Endothelial cell (in vitro differentiated cells): Measurements from ENCODE around the gene MAPKBP1. TPM values are rescaled to one million over a fixed set of nuclear protein-coding genes. Genes with fewer than 3 reads are reported as not detected.
A peak's percentile ranks its signal among the peaks of the same experiment; 100 is the strongest.

Source experiments
- DNase-seq: peaks from one replicate; pipeline ENCODE4 v3.0.0; 2021; ENCODE audit warnings: low spot score
- H3K27ac Mint-ChIP-seq: one replicate; pipeline ENCODE4 v1.8.0; 2021; ENCODE audit warnings: mixed read lengths, inconsistent platforms; ENCODE audit not compliant: unreplicated experiment
- H3K27me3 Mint-ChIP-seq: one replicate; pipeline ENCODE4 v1.8.0; 2021; ENCODE audit warnings: mild to moderate bottlenecking, moderate library complexity, mixed read lengths, inconsistent platforms; ENCODE audit not compliant: unreplicated experiment
- H3K36me3 Mint-ChIP-seq: one replicate; pipeline ENCODE4 v1.8.0; 2021; ENCODE audit warnings: mild to moderate bottlenecking, low read depth, mixed read lengths, inconsistent platforms; ENCODE audit not compliant: unreplicated experiment
- H3K4me1 Mint-ChIP-seq: one replicate; pipeline ENCODE4 v1.8.0; 2021; ENCODE audit warnings: mild to moderate bottlenecking, mixed read lengths, inconsistent platforms; ENCODE audit not compliant: unreplicated experiment
- H3K4me3 Mint-ChIP-seq: one replicate; pipeline ENCODE4 v1.8.0; 2021; ENCODE audit warnings: mild to moderate bottlenecking, mixed read lengths, inconsistent platforms; ENCODE audit not compliant: unreplicated experiment
- H3K9me3 Mint-ChIP-seq: one replicate; pipeline ENCODE4 v1.8.0; 2021; ENCODE audit warnings: mixed read lengths, inconsistent platforms; ENCODE audit not compliant: unreplicated experiment
- CTCF ChIP-seq: fragments of 200-600 bp; sonication (generic); IDR thresholded peaks from one replicate; pipeline ENCODE4 v1.5.0; 2021; ENCODE audit warnings: antibody characterized with exemption; ENCODE audit not compliant: unreplicated experiment
- total RNA-seq: library from RNA; stranded (reverse); fragmentation: NEBNext Ultra II Directional; extraction: Animal tissue kit (Norgen Biotek cat#: 25700); gene quantifications from one replicate; pipeline ENCODE4 v1.2.1, GENCODE V29; 2021; ENCODE audit not compliant: unreplicated experiment

Gene MAPKBP1
- total RNA-seq, 1 donor from 2014 or later = 36.2 TPM

DNA sequence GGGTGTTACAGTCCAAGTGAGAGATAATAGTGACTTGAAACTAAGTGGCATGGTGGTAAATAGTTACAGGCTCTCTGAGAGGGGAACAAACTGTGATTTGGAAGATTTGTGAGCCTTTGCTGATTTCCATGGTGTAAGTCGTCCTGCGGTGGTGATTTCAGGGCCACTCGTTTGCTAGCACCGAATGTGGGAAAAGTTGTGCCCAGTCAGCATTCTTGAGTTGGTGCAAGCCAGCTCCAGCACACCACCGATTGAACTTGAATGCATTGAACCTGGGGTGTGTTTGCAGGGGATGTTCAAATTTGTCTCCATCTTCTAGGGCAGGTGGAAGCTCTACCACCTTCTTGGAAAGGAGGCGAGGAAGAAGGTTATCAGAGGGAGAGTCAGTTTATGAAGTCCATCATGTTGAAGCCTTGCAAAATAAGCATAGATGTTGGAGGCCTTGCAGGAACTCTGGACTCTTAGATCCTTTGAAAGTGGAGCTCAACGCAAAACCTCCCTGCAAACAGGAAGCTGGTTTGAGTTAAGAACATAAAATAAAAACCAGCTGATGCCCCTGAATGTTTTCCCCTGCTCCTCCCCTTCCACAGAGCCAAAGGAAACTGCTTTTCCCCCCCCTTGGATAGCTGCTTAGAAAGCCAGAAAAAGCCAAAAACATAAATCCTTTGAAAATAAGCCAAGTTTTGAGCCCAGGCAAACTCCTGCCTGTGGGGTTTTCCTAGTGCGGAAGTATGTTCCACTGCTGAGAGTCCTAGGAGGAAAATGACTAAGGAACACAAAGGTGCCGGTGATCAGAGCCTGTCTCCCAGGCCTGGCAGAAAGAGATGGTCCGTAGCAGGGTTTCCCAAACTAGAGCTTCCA, 21.9 kb downstream of the MAPKBP1 start:
- Mint-ChIP-seq H3K36me3 (peaks cover 7% of the 10 kb centered on the region), H3K27ac (peak overlapping the region; percentile 89), H3K9me3 (no peaks in the 10 kb centered on the region), H3K27me3 (peaks cover 6% of the 10 kb centered on the region), H3K4me1 (peaks cover 42% of the 10 kb centered on the region), H3K4me3 (no peak overlapping the region)
- TF ChIP-seq CTCF = no peak
- DNase-seq = no peak

DNA sequence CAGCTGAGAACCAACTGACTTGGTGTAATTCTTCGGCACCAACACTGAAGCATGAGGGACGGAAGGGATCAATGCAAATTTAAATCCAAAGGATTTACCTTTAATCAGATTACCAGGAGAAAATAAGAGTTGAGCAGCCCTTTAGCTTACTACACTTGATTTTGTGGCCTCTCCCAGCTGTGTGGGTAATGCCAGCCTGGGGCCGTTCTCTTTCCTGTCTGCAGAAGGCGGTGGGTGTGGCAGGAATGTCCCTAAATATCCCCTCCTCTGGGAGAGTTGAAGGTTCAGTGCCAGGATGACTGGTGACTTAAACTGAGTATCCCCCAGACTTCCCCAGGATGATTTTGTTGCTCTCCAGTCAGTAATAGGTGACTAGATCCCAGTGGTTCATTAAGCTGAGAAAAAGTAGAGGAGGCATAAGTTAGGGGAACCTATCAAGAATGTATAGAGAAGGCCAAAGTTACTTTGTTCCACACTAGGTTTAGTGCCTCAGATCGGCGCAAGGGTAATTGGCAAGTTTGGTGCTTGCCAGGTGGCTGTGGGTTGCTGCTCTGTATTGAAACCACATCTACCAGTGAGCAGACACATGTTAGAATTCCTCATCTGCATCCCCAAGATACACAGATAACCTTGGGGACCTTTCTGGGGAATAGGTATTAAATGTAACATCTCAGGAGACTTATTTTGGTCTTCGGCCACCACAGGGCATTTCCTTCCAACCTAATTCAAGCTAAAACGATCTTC, 23.1 kb downstream of the MAPKBP1 start:
- H3K9me3 Mint-ChIP-seq = no peaks in the 10 kb centered on the region
- peaks cover 11% of the 10 kb centered on the region for H3K36me3 Mint-ChIP-seq
- TF ChIP-seq CTCF = no peak
- H3K4me1 Mint-ChIP-seq = peaks cover 31% of the 10 kb centered on the region
- H3K27me3 Mint-ChIP-seq = peaks cover 3% of the 10 kb centered on the region
- DNase-seq = no peak
- no peak overlapping the region for H3K27ac Mint-ChIP-seq
- H3K4me3 Mint-ChIP-seq = no peak overlapping the region

DNA sequence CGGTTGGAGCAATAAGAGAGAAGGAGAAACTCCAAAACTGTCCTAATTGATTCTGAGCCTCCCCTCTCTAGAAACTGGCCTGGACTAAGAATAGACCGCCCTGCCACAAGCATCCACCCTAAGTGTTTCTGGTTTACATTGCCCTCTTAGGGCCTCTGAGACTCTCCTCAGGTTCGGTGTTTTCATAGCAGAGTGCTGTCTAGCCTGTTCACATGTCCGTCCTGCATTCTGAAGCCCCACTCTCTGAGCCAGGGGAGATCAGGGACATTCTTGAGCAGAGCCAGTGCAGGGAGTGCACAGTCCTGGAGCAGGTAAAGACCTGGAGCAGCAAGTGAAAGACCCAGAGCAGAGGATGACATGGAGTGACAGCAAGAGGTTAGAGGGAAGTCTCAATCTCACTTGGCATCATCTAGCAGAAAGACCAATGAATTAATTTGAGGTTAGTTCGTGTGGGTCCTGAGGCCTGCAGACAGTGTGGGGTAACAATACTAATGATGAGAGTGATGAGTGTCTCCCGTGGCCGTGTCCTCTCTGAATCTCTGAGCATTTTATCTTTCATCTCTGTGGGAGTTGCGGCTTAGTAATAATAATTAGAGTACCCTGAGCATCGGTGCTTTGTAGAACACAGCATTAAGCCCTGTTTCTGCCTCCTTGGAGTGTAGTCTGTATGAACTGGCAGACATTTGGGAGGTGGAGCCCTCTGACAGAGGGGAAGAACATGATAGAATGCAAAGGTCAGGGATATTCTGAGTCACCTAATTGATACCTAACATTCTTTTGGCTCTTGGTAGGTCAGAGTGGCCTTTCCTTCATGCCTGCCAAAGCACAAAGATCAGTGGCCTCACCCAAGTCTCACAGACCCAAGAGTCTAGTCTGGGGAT, 24.6 kb downstream of the MAPKBP1 start:
- no peak for DNase-seq
- Mint-ChIP-seq H3K27me3 (peaks cover 7% of the 10 kb centered on the region), H3K9me3 (no peaks in the 10 kb centered on the region), H3K36me3 (peaks cover 14% of the 10 kb centered on the region), H3K27ac (no peak overlapping the region), H3K4me3 (no peak overlapping the region), H3K4me1 (peaks cover 23% of the 10 kb centered on the region)
- TF ChIP-seq CTCF = no peak

DNA sequence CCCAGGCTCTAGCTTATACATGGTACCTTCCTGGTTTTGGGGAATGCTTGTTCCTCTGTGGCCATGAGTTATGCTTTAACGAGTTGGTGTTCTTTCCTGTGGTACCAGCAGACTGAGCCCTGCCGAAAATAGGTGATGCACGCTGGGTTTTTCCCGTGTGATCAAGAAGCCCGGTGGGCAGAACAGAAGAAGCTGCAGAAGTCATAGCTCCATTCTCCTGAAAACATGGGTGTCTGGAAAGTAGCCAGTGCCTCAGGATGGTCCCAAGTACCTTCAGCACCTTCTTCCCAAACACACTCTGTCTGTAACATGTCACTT, 25.2 kb downstream of the MAPKBP1 start:
- H3K27ac Mint-ChIP-seq = no peak overlapping the region
- no peak for TF ChIP-seq CTCF
- H3K4me3 Mint-ChIP-seq = no peak overlapping the region
- peaks cover 14% of the 10 kb centered on the region for H3K36me3 Mint-ChIP-seq
- no peaks in the 10 kb centered on the region for H3K9me3 Mint-ChIP-seq
- H3K4me1 Mint-ChIP-seq = peaks cover 21% of the 10 kb centered on the region
- no peak for DNase-seq
- peaks cover 7% of the 10 kb centered on the region for H3K27me3 Mint-ChIP-seq
